GM12892 (cell line): ENCODE data around the gene MREG.

Experiments
- POLR2A ChIP-seq: IDR thresholded peaks from 2 replicates; pipeline ENCODE4 v1.6.1; 2011; ENCODE audit warnings: low read depth, low read length, control low read depth
- TAF1 ChIP-seq: IDR thresholded peaks from 2 replicates; pipeline ENCODE4 v1.6.1; 2011; ENCODE audit warnings: low read depth, mild to moderate bottlenecking, control low read depth, low read length, borderline replicate concordance

DNA sequence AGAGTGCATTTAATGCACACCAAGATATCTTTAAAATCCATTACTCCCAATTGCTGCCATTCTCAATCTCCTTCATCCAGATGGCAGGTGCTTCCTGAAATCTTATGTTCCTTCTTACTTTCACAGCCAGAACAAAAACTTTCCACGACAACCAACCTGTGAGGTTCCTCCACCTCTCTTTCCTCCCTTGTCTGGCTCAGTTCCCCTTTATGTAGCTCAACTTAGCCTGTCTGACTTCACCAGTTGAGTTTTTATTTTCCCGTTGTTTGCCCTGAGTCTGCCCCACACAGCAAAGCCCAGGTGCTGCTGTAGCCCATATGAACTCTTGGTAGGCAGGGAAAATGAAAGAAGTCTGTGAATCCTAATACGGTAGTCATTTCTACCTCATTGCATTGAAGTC, 112.5 kb downstream of the MREG start:
- no peak for TF ChIP-seq POLR2A
- no peak for TF ChIP-seq TAF1
